Measurements from ENCODE around the gene BAX.

BAX gene

DNA sequence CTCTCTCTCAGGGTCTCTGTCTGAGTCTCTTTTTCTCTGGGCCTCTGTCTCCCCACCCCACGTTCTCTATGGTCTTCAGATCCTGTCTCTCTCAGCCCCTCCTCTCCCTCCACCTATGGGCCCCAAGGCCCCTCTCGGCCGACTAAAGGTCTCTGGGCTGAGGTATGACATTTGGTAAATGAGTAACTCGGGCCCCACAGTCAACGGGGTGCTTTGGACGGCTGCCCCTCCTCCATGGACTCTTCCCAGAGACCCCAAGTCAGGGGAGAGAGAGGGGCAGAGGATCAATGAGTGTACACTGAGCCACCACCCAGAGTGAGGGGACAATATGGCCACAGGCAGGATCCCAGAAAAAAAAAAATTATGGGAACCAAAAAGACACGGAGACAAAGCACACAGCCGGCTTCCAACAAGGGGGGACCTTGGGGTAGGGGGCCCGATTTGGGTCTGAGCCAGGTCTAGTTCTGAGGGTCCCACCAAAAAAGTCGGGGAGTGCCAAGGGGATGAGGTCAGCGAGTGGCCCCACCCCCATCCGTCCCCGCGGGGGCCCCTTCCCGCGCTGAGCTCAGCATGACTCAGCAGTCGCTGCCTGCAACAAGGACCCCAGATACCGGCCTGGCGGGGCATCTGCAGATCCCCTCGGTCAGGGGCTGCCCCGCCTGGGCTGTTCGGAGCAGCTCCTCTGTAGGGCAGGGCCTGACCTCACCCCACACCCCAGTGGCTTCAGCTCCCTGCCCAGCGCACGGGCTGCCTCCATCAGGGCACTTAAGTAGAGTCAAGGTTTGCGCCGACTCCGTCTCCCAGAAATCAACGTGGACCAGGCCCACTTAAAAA, 8.9 kb downstream of the BAX start:
- DNase-seq: peak; percentile 86

DNA sequence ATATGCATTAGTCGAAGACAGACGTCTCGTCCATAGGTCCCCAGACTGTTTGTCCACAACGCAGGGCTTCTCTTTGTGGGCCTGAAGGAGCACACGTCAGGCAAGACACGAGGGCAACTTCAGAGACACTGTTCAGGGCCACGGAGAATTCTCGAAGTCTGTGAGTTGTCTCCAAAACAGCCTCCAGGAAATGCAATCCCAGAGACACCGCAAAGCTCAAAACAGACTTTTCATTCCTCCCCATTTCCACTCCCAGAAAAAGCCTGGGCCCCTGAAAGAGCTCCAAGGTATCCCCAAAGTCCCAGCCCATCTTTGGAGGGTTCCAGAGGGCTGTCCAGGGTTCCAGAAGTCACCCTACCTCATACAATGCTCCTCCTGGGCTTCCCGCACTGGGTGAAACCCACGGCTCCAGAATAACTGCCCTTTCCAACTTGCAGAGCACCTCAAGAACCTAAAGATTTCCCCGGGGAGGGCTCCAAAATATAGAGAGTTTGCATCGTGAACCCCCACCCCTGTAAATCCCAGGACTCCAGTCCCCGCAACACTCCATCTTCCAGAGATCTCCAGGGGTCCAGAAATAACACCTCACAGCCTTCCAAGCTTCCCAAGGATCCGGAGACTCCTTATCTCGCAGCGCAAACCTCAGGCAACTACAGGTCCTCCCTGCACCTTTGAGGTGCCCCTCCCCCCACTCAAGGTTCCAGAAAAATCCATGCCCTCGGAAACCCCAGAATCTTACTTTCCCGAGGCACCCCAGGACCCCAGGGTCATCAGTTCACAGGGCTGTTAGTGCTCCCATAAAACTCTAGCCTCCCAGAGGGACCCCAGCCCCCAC, 9.7 kb downstream of the BAX start:
- peak; percentile 71 for DNase-seq

GRCh38 chr19:48965040-48965805, 10.5 kb downstream of the BAX start, which contains the start of gene FTL:
Gene FTL, plus strand, starts transcription at chr19:48965309. Its CDS starts 199 bp downstream, at chr19:48965508.
- peak; percentile 97 for DNase-seq

GRCh38 chr19:48965806-48966540, 11.3 kb downstream of the BAX start:
- DNase-seq: peak; percentile 83

GRCh38 chr19:48966541-48967345, 12.1 kb downstream of the BAX start:
- no peak for DNase-seq

DNA sequence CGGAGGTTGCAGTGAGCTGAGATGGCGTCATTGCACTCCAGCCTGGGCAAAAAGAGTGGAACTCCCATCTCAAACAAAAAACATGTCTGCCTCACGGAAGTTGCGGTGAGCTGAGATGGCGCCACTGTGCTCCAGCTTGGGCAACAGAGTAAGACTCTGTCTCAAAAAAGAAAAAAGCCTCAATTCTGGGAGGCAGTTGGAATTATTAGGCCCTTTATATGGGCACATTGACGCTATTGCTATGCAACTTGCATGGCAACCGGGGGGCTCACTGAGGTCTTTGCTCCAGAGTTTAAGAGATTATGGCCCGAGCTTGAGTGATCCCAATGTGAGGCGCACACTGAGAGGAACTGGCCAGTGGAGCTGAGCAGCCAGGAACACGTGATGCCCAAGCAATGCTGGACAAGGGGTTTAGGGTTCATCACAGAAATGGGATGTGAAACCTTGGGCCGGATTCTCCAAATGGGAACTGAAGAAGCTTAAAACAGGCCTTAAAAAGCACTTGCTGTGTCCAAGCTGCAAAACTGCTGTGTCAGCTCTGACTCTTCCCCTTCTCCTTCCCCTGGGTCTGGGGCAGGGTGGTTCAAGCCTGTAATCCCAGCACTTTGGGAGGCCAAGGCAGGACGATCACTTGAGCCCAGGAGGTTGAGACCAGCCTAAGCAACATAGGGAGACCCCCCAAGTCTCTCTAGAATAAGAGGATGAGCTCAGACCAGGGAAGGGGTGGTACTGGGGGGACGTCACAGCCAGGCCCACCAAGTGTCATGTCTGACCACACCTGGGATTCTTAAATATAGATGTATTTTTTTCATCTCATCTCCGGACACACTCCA, 12.9 kb downstream of the BAX start:
- peak; percentile 37 for DNase-seq

GRCh38 chr19:48968179-48968661, 13.5 kb downstream of the BAX start:
- no peak for DNase-seq

DNA sequence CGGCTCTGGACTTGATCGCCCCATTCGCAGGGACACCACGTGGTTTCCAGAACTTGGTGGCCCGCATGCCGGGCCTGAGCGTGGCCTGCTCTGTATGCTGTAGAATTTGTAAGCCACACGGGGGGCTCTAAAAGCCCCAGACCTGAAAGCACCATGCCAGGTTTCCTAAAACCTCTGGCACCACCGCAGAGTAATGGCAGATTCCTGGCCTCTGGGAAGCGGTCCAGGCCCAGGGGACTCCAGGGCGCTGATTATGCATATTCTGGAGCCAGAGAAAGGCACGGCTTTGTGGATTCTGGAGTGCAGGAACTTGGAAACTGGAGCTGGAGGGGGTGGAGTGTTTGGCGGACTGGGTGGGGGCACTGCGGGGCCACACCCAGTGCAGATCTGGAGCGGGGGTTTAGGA, 14.1 kb downstream of the BAX start:
- no peak for DNase-seq

- peak; percentile 43 for DNase-seq
Measured at GRCh38 chr19:48969276-48970138, 14.8 kb downstream of the BAX start.

DNA sequence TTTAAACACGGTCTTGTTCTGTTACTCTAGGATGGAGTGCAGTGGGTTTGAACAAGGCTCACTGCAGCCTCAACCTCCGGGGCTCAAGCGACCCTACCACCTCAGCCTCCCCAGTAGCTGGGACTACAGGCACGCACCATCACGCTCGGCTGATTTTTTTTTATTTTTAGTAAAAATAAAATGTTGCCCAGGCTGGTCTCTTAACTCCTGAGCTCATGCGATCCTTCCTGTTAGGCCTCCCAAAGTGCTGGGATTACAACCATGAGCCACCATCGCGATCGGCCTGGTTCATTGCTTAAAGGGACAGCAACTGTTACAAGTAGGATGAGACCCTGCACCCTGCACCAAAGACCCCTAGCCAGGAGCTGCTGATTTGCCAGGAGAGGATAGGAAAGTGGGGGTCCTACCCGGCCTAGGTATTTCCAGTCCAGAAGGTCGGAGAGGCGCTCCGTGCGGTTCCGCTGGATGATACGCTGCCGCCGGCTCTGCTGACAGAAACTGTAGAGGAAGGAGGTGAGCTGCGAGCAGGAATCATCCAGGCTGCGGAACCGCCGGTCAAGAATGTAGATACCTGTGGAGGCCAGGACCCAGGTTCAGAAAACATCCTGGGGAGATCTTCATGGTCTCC, 15.6 kb downstream of the BAX start:
- DNase-seq: no peak

GRCh38 chr19:48970923-48971395, 16.3 kb downstream of the BAX start:
- peak; percentile 74 for DNase-seq

DNA sequence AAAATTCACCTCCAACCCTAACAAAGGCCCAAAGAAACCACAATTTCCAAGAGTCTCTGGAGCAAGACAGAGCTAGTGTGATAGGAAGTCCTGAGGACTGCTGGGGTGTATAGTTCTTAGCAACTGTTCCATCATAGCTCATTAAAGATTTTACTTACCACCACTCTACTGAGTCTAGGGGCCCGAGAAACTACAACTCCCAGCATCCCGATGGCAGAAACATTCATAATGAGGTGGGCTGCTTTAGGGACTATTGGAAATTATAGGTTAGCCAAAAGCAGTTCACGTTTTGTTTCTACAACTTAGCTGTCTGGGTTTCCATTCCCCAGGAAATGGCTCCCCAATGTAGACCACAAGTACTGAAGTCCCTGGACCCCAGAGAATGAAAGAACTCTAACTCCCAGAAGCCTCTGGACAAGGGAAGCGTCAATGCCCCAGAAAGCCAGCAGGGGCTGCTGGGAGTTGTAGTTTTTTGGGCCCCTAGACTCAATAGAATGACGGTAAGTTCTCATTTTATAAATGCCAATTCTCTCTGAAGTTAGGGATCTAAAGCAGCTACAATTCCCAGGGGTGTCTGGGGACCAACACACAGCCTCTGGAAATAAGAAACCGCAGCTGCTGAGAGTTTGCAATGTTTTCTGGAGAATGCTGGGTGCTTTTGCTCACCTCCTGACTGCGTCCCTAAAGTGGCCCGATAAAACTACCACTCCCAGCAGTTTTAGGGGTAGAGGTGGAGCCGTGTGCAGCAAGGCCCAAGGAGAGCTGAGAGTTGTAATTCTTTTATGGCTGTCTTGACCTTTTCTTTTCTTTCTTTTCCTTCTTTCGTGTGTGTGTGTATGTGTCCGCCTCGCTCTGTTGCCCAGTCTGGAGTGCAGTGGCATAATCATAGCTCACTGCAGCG, 21.5 kb downstream of the BAX start:
- no peak for DNase-seq

GRCh38 chr19:48977061-48977460, 22.4 kb downstream of the BAX start:
- DNase-seq: no peak

DNA sequence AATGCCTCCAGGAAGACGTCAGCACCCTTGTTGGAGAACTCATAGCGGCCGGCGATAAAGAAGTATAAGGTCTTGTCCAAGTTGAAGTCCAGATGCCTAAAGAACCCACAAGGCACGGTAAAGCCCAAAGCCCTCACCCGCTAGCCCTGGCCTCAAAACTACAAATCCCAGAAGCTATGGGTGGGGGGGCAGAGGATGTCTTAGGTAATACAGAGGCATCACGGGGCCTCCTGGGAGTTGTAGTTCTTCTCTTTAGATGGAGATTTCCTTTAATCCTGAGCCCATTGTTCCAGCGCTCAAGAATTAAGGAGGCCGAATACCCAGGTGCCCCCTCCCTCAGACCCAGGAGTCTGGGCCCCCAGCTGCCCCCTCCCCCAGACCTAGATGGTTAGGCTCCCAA, 27.6 kb downstream of the BAX start:
- no peak for DNase-seq

- DNase-seq: no peak
Measured at GRCh38 chr19:48985711-48986110, 31.0 kb downstream of the BAX start.

- no peak for DNase-seq
Measured at GRCh38 chr19:48986211-48986610, 31.5 kb downstream of the BAX start.

DNA sequence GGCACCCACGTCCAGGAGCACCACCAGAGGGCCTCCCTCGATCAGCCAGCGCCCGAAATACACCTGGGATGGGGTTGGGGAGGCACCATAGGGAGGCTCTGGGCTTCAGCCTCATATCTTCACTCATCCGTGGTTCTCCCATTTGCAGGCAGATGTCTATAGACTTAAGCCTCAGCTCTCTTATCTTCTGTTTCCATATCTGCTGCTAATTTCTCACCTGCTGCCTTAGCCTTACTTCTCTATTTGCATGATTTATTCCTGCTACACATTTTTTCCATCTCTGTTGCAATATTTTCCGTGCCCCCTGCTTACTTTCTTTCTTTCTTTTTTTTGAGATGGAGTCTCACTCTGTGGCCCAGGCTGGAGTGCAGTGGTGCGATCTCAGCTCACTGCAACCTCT, 32.6 kb downstream of the BAX start:
- DNase-seq: no peak

GRCh38 chr19:48988286-48988685, 33.6 kb downstream of the BAX start:
- no peak for DNase-seq

Measured in fibroblast of skin of right biceps (primary cell).